NCI-H2107 treated with DMSO at 0.1 percent for 48 hours (cell line): ENCODE results near the gene TPK1.

Source experiments
- DNase-seq: peaks from one replicate; lab custom pipeline; 2025; ENCODE audit not compliant: unreplicated experiment; lab: John Stamatoyannopoulos, UW

Gene TPK1

GRCh38 chr7:144835652-144836544 is at the start of gene TPK1:
Gene TPK1 (minus strand): TSS chr7:144836053. CDS start chr7:144835602, 451 bp downstream.
- DNase-seq = peak; percentile 26

- no peak for DNase-seq
These were observed 49.6 kb upstream of the TPK1 start for GRCh38 chr7:144885478-144885877.

GRCh38 chr7:144884896-144885295 is 49.0 kb upstream of the TPK1 start:
- DNase-seq = no peak

GRCh38 chr7:144873316-144873845 is 37.5 kb upstream of the TPK1 start:
- DNase-seq = no peak

- no peak for DNase-seq
These were observed 33.2 kb upstream of the TPK1 start for GRCh38 chr7:144869082-144869481.

GRCh38 chr7:144866189-144866588 is 30.3 kb upstream of the TPK1 start:
- no peak for DNase-seq

GRCh38 chr7:144863320-144863647 is 27.4 kb upstream of the TPK1 start:
- DNase-seq = no peak

GRCh38 chr7:144862612-144863319 is 26.9 kb upstream of the TPK1 start:
- DNase-seq = no peak

GRCh38 chr7:144859739-144860138 is 23.9 kb upstream of the TPK1 start:
- DNase-seq = no peak

- no peak for DNase-seq
These were observed 21.6 kb upstream of the TPK1 start for GRCh38 chr7:144857463-144857862.

GRCh38 chr7:144854839-144855424 is 19.1 kb upstream of the TPK1 start:
- DNase-seq = peak; percentile 4

GRCh38 chr7:144853542-144853941 is 17.7 kb upstream of the TPK1 start:
- no peak for DNase-seq

- no peak for DNase-seq
These were observed 12.2 kb upstream of the TPK1 start for GRCh38 chr7:144848078-144848477.

- no peak for DNase-seq
These were observed 6.6 kb upstream of the TPK1 start for GRCh38 chr7:144842377-144842851.

- no peak for DNase-seq
These were observed 641 bp upstream of the TPK1 start for GRCh38 chr7:144836545-144836842.

- no peak for DNase-seq
These were observed 670 bp downstream of the TPK1 start for GRCh38 chr7:144835155-144835611.

GRCh38 chr7:144834641-144835144 is 1.2 kb downstream of the TPK1 start:
- DNase-seq = no peak

GRCh38 chr7:144830811-144831210 is 5.0 kb downstream of the TPK1 start:
- DNase-seq = no peak

GRCh38 chr7:144830024-144830785 is 5.6 kb downstream of the TPK1 start:
- DNase-seq = no peak

- no peak for DNase-seq
These were observed 8.2 kb downstream of the TPK1 start for GRCh38 chr7:144827621-144828020.

- no peak for DNase-seq
These were observed 9.6 kb downstream of the TPK1 start for GRCh38 chr7:144826208-144826607.
